HG03565 (cell line): ENCODE measurements around the gene CAMTA1.

Experiments
- ATAC-seq: cut with Tn5 transposase; IDR thresholded peaks from one replicate; pipeline ENCODE4 v1.9.1; 2021; ENCODE audit warnings: mild to moderate bottlenecking, moderate library complexity; ENCODE audit not compliant: unreplicated experiment

CAMTA1 gene

GRCh38 chr1:7606096-7606495 lies 820.8 kb downstream of the CAMTA1 start:
- no peak for ATAC-seq

- no peak for ATAC-seq
Measured at GRCh38 chr1:7607097-7607496, 821.8 kb downstream of the CAMTA1 start.

- no peak for ATAC-seq
Measured at GRCh38 chr1:7608628-7609305, 823.5 kb downstream of the CAMTA1 start.

- no peak for ATAC-seq
Measured at GRCh38 chr1:7609311-7609994, 824.2 kb downstream of the CAMTA1 start.

GRCh38 chr1:7610106-7610731 lies 825.0 kb downstream of the CAMTA1 start:
- no peak for ATAC-seq

- no peak for ATAC-seq
Measured at GRCh38 chr1:7610936-7611335, 825.7 kb downstream of the CAMTA1 start.

- no peak for ATAC-seq
Measured at GRCh38 chr1:7611421-7612010, 826.3 kb downstream of the CAMTA1 start.

GRCh38 chr1:7613106-7613850 lies 828.0 kb downstream of the CAMTA1 start:
- ATAC-seq, result no peak

GRCh38 chr1:7613851-7614205 lies 828.6 kb downstream of the CAMTA1 start:
- ATAC-seq, result no peak

GRCh38 chr1:7614576-7615074 lies 829.4 kb downstream of the CAMTA1 start:
- ATAC-seq, result no peak

- no peak for ATAC-seq
Measured at GRCh38 chr1:7615138-7615537, 829.9 kb downstream of the CAMTA1 start.

- no peak for ATAC-seq
Measured at GRCh38 chr1:7616076-7616832, 831.0 kb downstream of the CAMTA1 start.

GRCh38 chr1:7616953-7617352 lies 831.7 kb downstream of the CAMTA1 start:
- ATAC-seq, result no peak

GRCh38 chr1:7617826-7618225 lies 832.6 kb downstream of the CAMTA1 start:
- ATAC-seq, result no peak

- ATAC-seq, result no peak
Measured at GRCh38 chr1:7620196-7620595, 834.9 kb downstream of the CAMTA1 start.

GRCh38 chr1:7621334-7622219 lies 836.3 kb downstream of the CAMTA1 start:
- no peak for ATAC-seq

GRCh38 chr1:7623842-7624241 lies 838.6 kb downstream of the CAMTA1 start:
- no peak for ATAC-seq

- no peak for ATAC-seq
Measured at GRCh38 chr1:7624791-7625355, 839.6 kb downstream of the CAMTA1 start.

- no peak for ATAC-seq
Measured at GRCh38 chr1:7625401-7625800, 840.1 kb downstream of the CAMTA1 start.
